MM.1S (cell line): ENCODE results near the gene ZDHHC1.

Experiments used
- DNase-seq: peaks from one replicate; pipeline ENCODE4 v3.0.0-alpha.2; 2015
- H2AFZ ChIP-seq: fragments of 300-600 bp; sonication (generic); 2 replicates; pipeline ENCODE4 v1.6.0; 2016; ENCODE audit warnings: antibody characterized with exemption, low read length
- H3F3A ChIP-seq: fragments of 300-600 bp; sonication (generic); 2 replicates; pipeline ENCODE4 v1.6.1; 2016; ENCODE audit warnings: mild to moderate bottlenecking, antibody characterized with exemption, low read length, moderate library complexity, mixed read lengths; ENCODE audit not compliant: insufficient read depth
- H3K27ac ChIP-seq: fragments of 300-600 bp; sonication (generic); 2 replicates; pipeline ENCODE4 v1.5.1; 2016; ENCODE audit warnings: mild to moderate bottlenecking, low read length
- H3K27me3 ChIP-seq: fragments of 300-600 bp; sonication (generic); replicated peaks from 2 replicates; pipeline ENCODE4 v1.6.0; 2016; ENCODE audit warnings: low read length; ENCODE audit not compliant: insufficient read depth
- H3K36me3 ChIP-seq: fragments of 300-600 bp; sonication (generic); replicated peaks from 2 replicates; pipeline ENCODE4 v1.6.1; 2016; ENCODE audit warnings: mild to moderate bottlenecking, low read length, mixed read lengths; ENCODE audit not compliant: insufficient read depth
- H3K4me1 ChIP-seq: fragments of 300-600 bp; sonication (generic); 2 replicates; pipeline ENCODE4 v1.6.1; 2016; ENCODE audit warnings: low read length, mixed read lengths
- H3K4me2 ChIP-seq: fragments of 300-600 bp; sonication (generic); 2 replicates; pipeline ENCODE4 v1.6.0; 2016; ENCODE audit warnings: low read depth, low read length
- H3K4me3 ChIP-seq: fragments of 300-600 bp; sonication (generic); 2 replicates; pipeline ENCODE4 v1.5.1; 2016; ENCODE audit warnings: low read length, mixed read lengths
- H3K79me2 ChIP-seq: fragments of 300-600 bp; sonication (generic); 2 replicates; pipeline ENCODE4 v1.6.1; 2016; ENCODE audit warnings: mixed run types, low read length, mixed read lengths
- H3K9ac ChIP-seq: fragments of 300-600 bp; sonication (generic); 2 replicates; pipeline ENCODE4 v1.6.1; 2016; ENCODE audit warnings: low read length, mixed read lengths
- H3K9me2 ChIP-seq: fragments of 300-600 bp; sonication (generic); replicated peaks from 2 replicates; pipeline ENCODE4 v1.6.1; 2016; ENCODE audit warnings: mild to moderate bottlenecking, low read length, mixed read lengths; ENCODE audit not compliant: insufficient read depth
- H3K9me3 ChIP-seq: fragments of 300-600 bp; sonication (generic); replicated peaks from 2 replicates; pipeline ENCODE4 v1.6.1; 2016; ENCODE audit warnings: mild to moderate bottlenecking, low read length, mixed read lengths; ENCODE audit not compliant: insufficient read depth
- H4K20me1 ChIP-seq: fragments of 300-600 bp; sonication (generic); 2 replicates; pipeline ENCODE4 v1.6.1; 2016; ENCODE audit warnings: mild to moderate bottlenecking, low read length, moderate library complexity, mixed read lengths; ENCODE audit not compliant: insufficient read depth
- EZH2 ChIP-seq: fragments of 300-600 bp; sonication (generic); optimal IDR thresholded peaks from 2 replicates; pipeline ENCODE3; 2017; ENCODE audit warnings: low read depth, mild to moderate bottlenecking, antibody characterized with exemption, low read length, mixed read lengths
- EZH2phosphoT487 ChIP-seq: fragments of 300-600 bp; sonication (generic); IDR thresholded peaks from 2 replicates; pipeline ENCODE4 v1.6.1; 2018; ENCODE audit warnings: antibody characterized with exemption, low read length
- TF ChIP-seq, protein P1 (sequence below): fragments of 300-600 bp; sonication (generic); IDR thresholded peaks from 2 replicates; pipeline ENCODE4 v1.5.1; 2016; ENCODE audit warnings: antibody characterized with exemption, low read length, mixed read lengths

ZDHHC1 gene

DNA sequence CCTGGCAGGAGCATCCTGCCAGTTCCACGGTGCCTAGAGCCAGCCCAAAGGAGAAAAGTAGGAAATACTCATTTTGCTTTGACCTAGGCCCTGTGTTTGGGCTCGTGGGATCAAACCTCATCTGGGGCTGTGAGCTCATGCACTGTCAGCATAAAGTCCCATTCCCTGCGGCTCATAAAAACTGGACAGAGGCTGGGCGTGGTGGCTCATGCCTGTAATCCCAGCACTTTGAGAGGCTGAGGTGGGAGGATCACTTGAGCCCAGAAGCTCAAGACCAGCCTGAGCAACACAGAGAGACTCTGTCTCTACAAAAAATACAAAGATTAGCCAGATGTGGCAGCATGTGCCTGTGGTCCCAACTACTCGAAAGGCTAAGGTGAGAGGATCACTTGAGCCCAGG lies 46.8 kb upstream of the ZDHHC1 start:
- Histone ChIP-seq H3K9ac (no peak overlapping the region), H3F3A (no peaks in the 10 kb centered on the region), H3K27me3 (no peaks in the 10 kb centered on the region), H3K4me3 (no peak overlapping the region), H3K4me2 (no peak overlapping the region), H3K9me3 (no peaks in the 10 kb centered on the region), H4K20me1 (peaks cover 14% of the 10 kb centered on the region), H2AFZ (no peak overlapping the region), H3K36me3 (no peaks in the 10 kb centered on the region), H3K27ac (no peak overlapping the region), H3K79me2 (peaks cover 95% of the 10 kb centered on the region), H3K4me1 (no peaks in the 10 kb centered on the region), H3K9me2 (no peaks in the 10 kb centered on the region)
- DNase-seq = no peak
- TF ChIP-seq EZH2phosphoT487 (no peak), EZH2 (no peak)
- TF ChIP-seq, protein P1, sequence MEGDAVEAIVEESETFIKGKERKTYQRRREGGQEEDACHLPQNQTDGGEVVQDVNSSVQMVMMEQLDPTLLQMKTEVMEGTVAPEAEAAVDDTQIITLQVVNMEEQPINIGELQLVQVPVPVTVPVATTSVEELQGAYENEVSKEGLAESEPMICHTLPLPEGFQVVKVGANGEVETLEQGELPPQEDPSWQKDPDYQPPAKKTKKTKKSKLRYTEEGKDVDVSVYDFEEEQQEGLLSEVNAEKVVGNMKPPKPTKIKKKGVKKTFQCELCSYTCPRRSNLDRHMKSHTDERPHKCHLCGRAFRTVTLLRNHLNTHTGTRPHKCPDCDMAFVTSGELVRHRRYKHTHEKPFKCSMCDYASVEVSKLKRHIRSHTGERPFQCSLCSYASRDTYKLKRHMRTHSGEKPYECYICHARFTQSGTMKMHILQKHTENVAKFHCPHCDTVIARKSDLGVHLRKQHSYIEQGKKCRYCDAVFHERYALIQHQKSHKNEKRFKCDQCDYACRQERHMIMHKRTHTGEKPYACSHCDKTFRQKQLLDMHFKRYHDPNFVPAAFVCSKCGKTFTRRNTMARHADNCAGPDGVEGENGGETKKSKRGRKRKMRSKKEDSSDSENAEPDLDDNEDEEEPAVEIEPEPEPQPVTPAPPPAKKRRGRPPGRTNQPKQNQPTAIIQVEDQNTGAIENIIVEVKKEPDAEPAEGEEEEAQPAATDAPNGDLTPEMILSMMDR = no peak

DNA sequence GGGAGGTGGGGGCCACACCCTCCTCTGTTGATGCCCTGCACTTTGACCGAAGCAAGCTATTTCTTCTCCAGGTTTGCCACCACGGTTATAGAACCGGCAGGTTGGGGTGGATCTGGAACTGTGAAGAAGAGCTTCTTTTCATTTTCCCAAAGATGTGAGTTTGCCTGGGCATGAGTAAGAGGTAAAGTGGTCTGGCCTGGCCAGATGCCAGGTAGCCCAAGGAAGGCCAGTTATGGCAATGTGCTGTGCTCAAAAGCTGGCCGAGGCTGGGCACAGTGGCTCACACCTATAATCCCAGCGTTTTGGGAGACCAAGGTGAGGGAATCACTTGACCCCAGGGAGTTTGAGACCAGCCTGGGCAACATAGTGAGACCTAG lies 46.0 kb upstream of the ZDHHC1 start:
- no peak overlapping the region for H2AFZ ChIP-seq
- no peak overlapping the region for H3K4me3 ChIP-seq
- peaks cover 14% of the 10 kb centered on the region for H4K20me1 ChIP-seq

DNA sequence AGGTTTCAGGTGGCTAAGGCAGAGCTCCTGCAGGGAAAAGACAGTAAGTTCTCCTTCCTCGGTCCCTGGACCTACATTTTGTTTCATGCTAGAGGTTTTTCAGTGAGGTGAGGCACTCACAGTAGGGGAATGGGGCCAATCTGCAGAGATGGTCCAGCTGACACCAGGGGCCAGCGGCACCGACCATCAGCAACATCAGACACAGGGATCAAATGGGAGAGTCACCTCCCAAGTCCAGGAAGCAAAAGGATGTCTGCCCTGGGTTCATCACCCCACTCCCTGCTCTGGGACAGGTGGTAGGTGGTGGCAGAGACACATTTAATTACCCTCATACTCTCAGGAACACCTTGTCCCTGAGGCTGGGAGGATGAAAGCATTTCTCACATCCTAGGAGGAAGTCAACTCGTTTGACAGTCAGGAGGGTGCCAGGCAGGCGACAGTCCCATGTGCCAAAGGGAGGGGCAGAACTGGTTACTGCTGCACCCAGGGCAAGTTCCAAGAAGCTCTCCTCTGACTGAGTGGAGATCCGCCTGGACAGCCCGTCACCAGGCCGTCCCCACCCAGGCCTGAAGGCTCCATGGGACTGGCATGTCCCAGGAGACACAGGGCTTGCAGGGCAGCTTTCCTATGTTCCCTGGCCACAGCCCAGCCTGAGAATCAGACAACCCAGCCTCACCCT lies 45.5 kb upstream of the ZDHHC1 start:
- H2AFZ ChIP-seq = no peak overlapping the region
- no peaks in the 10 kb centered on the region for H3K27me3 ChIP-seq
- no peak overlapping the region for H3K9ac ChIP-seq
- H3K27ac ChIP-seq = no peak overlapping the region
- H3K79me2 ChIP-seq = peaks cover 87% of the 10 kb centered on the region
- TF ChIP-seq EZH2phosphoT487 (no peak), EZH2 (no peak)
- TF ChIP-seq, protein P1 = no peak
- H3K4me1 ChIP-seq = no peaks in the 10 kb centered on the region
- no peaks in the 10 kb centered on the region for H3K36me3 ChIP-seq
- peaks cover 14% of the 10 kb centered on the region for H4K20me1 ChIP-seq
- H3K9me2 ChIP-seq = no peaks in the 10 kb centered on the region
- H3K9me3 ChIP-seq = no peaks in the 10 kb centered on the region
- H3F3A ChIP-seq = no peaks in the 10 kb centered on the region; the same call in 1 of the 2 replicates
- no peak overlapping the region for H3K4me3 ChIP-seq
- no peak for DNase-seq
- H3K4me2 ChIP-seq = no peak overlapping the region

More for the DNA sequence above, 46.0 kb upstream of the ZDHHC1 start:
- no peak overlapping the region for H3K4me2 ChIP-seq
- H3K27ac ChIP-seq = no peak overlapping the region
- no peaks in the 10 kb centered on the region for H3K27me3 ChIP-seq
- no peaks in the 10 kb centered on the region for H3K9me2 ChIP-seq
- H3K79me2 ChIP-seq = peaks cover 87% of the 10 kb centered on the region
- H3K36me3 ChIP-seq = no peaks in the 10 kb centered on the region
- H3F3A ChIP-seq = no peaks in the 10 kb centered on the region
- H3K4me1 ChIP-seq = no peaks in the 10 kb centered on the region
- no peaks in the 10 kb centered on the region for H3K9me3 ChIP-seq
- DNase-seq = no peak
- TF ChIP-seq EZH2 = no peak
- TF ChIP-seq, protein P1 = no peak
- no peak for TF ChIP-seq EZH2phosphoT487
- no peak overlapping the region for H3K9ac ChIP-seq
